ENCODE results near the gene RIMBP2.

GRCh38 chr12:130626601-130627000, 89.5 kb downstream of the RIMBP2 start:
- TF ChIP-seq TAF1 (IDR thresholded peaks at IDR 0.05; ENCODE audit: borderline replicate concordance, low read depth, low read length) (no peak), POLR2A (IDR thresholded peaks at IDR 0.05; ENCODE audit: low read depth, low read length) (no peak), POLR2AphosphoS5 (IDR thresholded peaks at IDR 0.05; ENCODE audit: low read depth, low read length) (no peak)

Data from GM12892 (cell line).